ENCODE data around the gene ITPKB. TPM values are rescaled to one million over a fixed set of nuclear protein-coding genes. Genes with fewer than 3 reads are reported as not detected.
"Not testable (repeated sequence)": the region's sequence is repeated elsewhere in the genome, so short reads cannot be mapped to it uniquely, and the experiment has no call there.

The ITPKB gene
- total RNA-seq, 1 donor: 6.2 TPM

- no peak for DNase-seq (ENCODE audit: insufficient read length, low spot score, missing footprints)
- Histone ChIP-seq H3K4me2 (ENCODE audit: insufficient read depth, low read length) (no peak overlapping the region), H3K36me3 (ENCODE audit: insufficient read depth, low read length) (no peaks in the 10 kb centered on the region), H4K20me1 (ENCODE audit: insufficient read depth, low read length) (no peaks in the 10 kb centered on the region), H3K27ac (ENCODE audit: low read depth, low read length) (no peak overlapping the region), H3K4me3 (ENCODE audit: insufficient read depth, low read length) (no peak overlapping the region), H3K27me3 (ENCODE audit: insufficient read depth, low read length) (peaks cover 9% of the 10 kb centered on the region), H3K4me1 (ENCODE audit: insufficient read depth, low read length) (peaks cover 15% of the 10 kb centered on the region), H3K9me3 (ENCODE audit: low read depth, low read length) (no peaks in the 10 kb centered on the region), H3K79me2 (ENCODE audit: insufficient read depth, low read length) (no peaks in the 10 kb centered on the region), H2AFZ (ENCODE audit: low read length) (no peak overlapping the region)
- no peak for TF ChIP-seq CTCF (IDR thresholded peaks at IDR 0.05; ENCODE audit: extremely low read depth, low read depth, low read length)
Measured at GRCh38 chr1:226776066-226776465, 37.0 kb upstream of the ITPKB start.

GRCh38 chr1:226772446-226773139 is 33.5 kb upstream of the ITPKB start:
- no peaks in the 10 kb centered on the region for H3K4me1 ChIP-seq (ENCODE audit: insufficient read depth, low read length)
- H4K20me1 ChIP-seq (ENCODE audit: insufficient read depth, low read length): no peaks in the 10 kb centered on the region
- no peaks in the 10 kb centered on the region for H3K27me3 ChIP-seq (ENCODE audit: insufficient read depth, low read length)
- H3K27ac ChIP-seq (ENCODE audit: low read depth, low read length): no peak overlapping the region
- no peak overlapping the region for H3K4me3 ChIP-seq (ENCODE audit: insufficient read depth, low read length)
- H3K79me2 ChIP-seq (ENCODE audit: insufficient read depth, low read length): no peaks in the 10 kb centered on the region
- no peaks in the 10 kb centered on the region for H3K9me3 ChIP-seq (ENCODE audit: low read depth, low read length)
- DNase-seq (ENCODE audit: insufficient read length, low spot score, missing footprints): no peak
- H3K4me2 ChIP-seq (ENCODE audit: insufficient read depth, low read length): no peak overlapping the region
- no peak overlapping the region for H2AFZ ChIP-seq (ENCODE audit: low read length)
- H3K36me3 ChIP-seq (ENCODE audit: insufficient read depth, low read length): no peaks in the 10 kb centered on the region
- no peak for TF ChIP-seq CTCF (IDR thresholded peaks at IDR 0.05; ENCODE audit: extremely low read depth, low read depth, low read length)

GRCh38 chr1:226767170-226767569 is 28.1 kb upstream of the ITPKB start:
- not testable (repeated sequence) for H3K9me3 ChIP-seq (ENCODE audit: low read depth, low read length); H3K27me3 ChIP-seq (ENCODE audit: insufficient read depth, low read length); H3K27ac ChIP-seq (ENCODE audit: low read depth, low read length); H3K4me3 ChIP-seq (ENCODE audit: insufficient read depth, low read length); H3K36me3 ChIP-seq (ENCODE audit: insufficient read depth, low read length); H3K79me2 ChIP-seq (ENCODE audit: insufficient read depth, low read length); H2AFZ ChIP-seq (ENCODE audit: low read length); DNase-seq (ENCODE audit: insufficient read length, low spot score, missing footprints); H4K20me1 ChIP-seq (ENCODE audit: insufficient read depth, low read length); H3K4me2 ChIP-seq (ENCODE audit: insufficient read depth, low read length)
- H3K4me1 ChIP-seq (ENCODE audit: insufficient read depth, low read length): peaks cover 25% of the 10 kb centered on the region

GRCh38 chr1:226766565-226766964 is 27.5 kb upstream of the ITPKB start:
- no peak for DNase-seq (ENCODE audit: insufficient read length, low spot score, missing footprints)

More at GRCh38 chr1:226766565-226766964, 27.5 kb upstream of the ITPKB start:
- no peaks in the 10 kb centered on the region for H3K9me3 ChIP-seq (ENCODE audit: low read depth, low read length)
- no peak overlapping the region for H2AFZ ChIP-seq (ENCODE audit: low read length)
- H3K27ac ChIP-seq (ENCODE audit: low read depth, low read length): no peak overlapping the region
- no peak overlapping the region for H3K4me2 ChIP-seq (ENCODE audit: insufficient read depth, low read length)
- H3K4me1 ChIP-seq (ENCODE audit: insufficient read depth, low read length): peaks cover 25% of the 10 kb centered on the region
- H3K79me2 ChIP-seq (ENCODE audit: insufficient read depth, low read length): no peaks in the 10 kb centered on the region
- no peaks in the 10 kb centered on the region for H3K27me3 ChIP-seq (ENCODE audit: insufficient read depth, low read length)
- TF ChIP-seq CTCF (IDR thresholded peaks at IDR 0.05; ENCODE audit: extremely low read depth, low read depth, low read length): no peak
- H3K36me3 ChIP-seq (ENCODE audit: insufficient read depth, low read length): no peaks in the 10 kb centered on the region
- H3K4me3 ChIP-seq (ENCODE audit: insufficient read depth, low read length): no peak overlapping the region
- no peaks in the 10 kb centered on the region for H4K20me1 ChIP-seq (ENCODE audit: insufficient read depth, low read length)
